ENCODE results near the gene INSR.

GRCh38 chr19:7138402-7138801 lies 155.8 kb downstream of the INSR start:
- TF ChIP-seq CTCF (IDR thresholded peaks at IDR 0.05) (no peak), POLR2A (IDR thresholded peaks at IDR 0.05) (no peak), EP300 (IDR thresholded peaks at IDR 0.05) (no peak)
